ENCODE data around the gene RNLS. TPM values are rescaled to one million over a fixed set of nuclear protein-coding genes. Genes with fewer than 3 reads are reported as not detected.

RNLS gene
- total RNA-seq, 1 experiment from 2014 or later = 8.7 TPM

- TF ChIP-seq GABPB1 (CRISPR knock-in tag; IDR thresholded peaks at IDR 0.05) (no peak), EMX1 (CRISPR knock-in tag; IDR thresholded peaks at IDR 0.05) (no peak), E2F5 (CRISPR knock-in tag; IDR thresholded peaks at IDR 0.05) (no peak), MXD4 (CRISPR knock-in tag; IDR thresholded peaks at IDR 0.05; ENCODE audit: borderline replicate concordance) (no peak), CREB1 (CRISPR knock-in tag; IDR thresholded peaks at IDR 0.05) (no peak), NR3C1 (CRISPR knock-in tag; conservative IDR thresholded peaks at IDR 0.05; ENCODE audit: low read depth) (no peak), TP53 (CRISPR knock-in tag; IDR thresholded peaks at IDR 0.05) (no peak)
- ATAC-seq (peak; percentile 53), DNase-seq (ENCODE audit: low spot score) (no peak)
- Mint-ChIP-seq H3K27me3 (ENCODE audit: low read depth) (no peaks in the 10 kb centered on the region), H3K27ac (no peak overlapping the region), H3K4me3 (no peak overlapping the region), H3K4me1 (peaks cover 43% of the 10 kb centered on the region), H3K9me3 (no peaks in the 10 kb centered on the region), H3K36me3 (no peaks in the 10 kb centered on the region)
- POLR2A ChIA-PET = no interaction called here
- CTCF ChIA-PET = no interaction called here
Measured at GRCh38 chr10:88418871-88419270, 164.2 kb downstream of the RNLS start.

DNA sequence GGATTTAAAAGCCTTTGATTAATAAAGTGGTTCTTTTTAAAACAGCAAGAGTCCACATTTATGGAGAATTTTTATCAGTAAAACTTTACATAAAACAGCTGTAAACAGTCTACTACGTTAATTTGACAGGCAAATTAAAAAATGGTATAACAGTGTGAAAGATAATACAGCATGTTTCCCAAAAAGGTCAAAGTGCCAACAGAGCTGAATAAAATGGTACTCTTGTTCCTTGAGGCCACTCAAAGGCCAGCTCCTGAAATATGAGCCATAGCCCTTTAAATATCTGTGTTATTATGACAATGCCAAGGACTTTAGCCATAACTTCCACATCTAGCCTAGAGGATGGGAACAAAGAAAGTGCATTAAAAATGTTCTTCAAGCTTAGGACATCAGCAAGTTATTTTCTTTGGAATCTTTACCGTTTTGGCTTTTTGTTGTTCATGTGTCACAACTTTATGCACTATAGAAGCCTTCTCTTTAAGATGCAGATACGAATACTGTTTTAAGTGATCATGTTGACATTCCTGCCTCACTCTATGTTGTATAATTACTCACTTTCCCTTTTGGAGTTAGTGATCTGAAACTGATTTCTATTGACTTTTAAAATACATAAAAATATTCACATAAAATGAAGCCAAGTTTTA lies 165.6 kb downstream of the RNLS start:
- CTCF ChIA-PET = no interaction called here
- DNase-seq (ENCODE audit: low spot score) (no peak), ATAC-seq (no peak)
- POLR2A ChIA-PET = interaction anchor here (0.5 to 0.6 kb wide), 2 partner anchors 322 to 809 kb away, joined by 3 to 7 read pairs; no protein-coding TSS in a partner anchor
- H3K27ac Mint-ChIP-seq = no peak overlapping the region
- H3K27me3 Mint-ChIP-seq (ENCODE audit: low read depth) = no peaks in the 10 kb centered on the region
- TF ChIP-seq CBFB (CRISPR knock-in tag; IDR thresholded peaks at IDR 0.05; ENCODE audit: low read depth) (no peak), ZBTB21 (CRISPR knock-in tag; IDR thresholded peaks at IDR 0.05; ENCODE audit: borderline replicate concordance) (no peak), TEAD1 (CRISPR knock-in tag; IDR thresholded peaks at IDR 0.05) (no peak), ZNF317 (CRISPR knock-in tag; IDR thresholded peaks at IDR 0.05; ENCODE audit: borderline replicate concordance, low read depth) (no peak), IRF1 (CRISPR knock-in tag; IDR thresholded peaks at IDR 0.05) (no peak), RORB (CRISPR knock-in tag; IDR thresholded peaks at IDR 0.05) (no peak)
- TF ChIP-seq, protein P1, sequence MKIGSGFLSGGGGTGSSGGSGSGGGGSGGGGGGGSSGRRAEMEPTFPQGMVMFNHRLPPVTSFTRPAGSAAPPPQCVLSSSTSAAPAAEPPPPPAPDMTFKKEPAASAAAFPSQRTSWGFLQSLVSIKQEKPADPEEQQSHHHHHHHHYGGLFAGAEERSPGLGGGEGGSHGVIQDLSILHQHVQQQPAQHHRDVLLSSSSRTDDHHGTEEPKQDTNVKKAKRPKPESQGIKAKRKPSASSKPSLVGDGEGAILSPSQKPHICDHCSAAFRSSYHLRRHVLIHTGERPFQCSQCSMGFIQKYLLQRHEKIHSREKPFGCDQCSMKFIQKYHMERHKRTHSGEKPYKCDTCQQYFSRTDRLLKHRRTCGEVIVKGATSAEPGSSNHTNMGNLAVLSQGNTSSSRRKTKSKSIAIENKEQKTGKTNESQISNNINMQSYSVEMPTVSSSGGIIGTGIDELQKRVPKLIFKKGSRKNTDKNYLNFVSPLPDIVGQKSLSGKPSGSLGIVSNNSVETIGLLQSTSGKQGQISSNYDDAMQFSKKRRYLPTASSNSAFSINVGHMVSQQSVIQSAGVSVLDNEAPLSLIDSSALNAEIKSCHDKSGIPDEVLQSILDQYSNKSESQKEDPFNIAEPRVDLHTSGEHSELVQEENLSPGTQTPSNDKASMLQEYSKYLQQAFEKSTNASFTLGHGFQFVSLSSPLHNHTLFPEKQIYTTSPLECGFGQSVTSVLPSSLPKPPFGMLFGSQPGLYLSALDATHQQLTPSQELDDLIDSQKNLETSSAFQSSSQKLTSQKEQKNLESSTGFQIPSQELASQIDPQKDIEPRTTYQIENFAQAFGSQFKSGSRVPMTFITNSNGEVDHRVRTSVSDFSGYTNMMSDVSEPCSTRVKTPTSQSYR (CRISPR knock-in tag; IDR thresholded peaks at IDR 0.05) = no peak
- H3K9me3 Mint-ChIP-seq = no peaks in the 10 kb centered on the region
- H3K36me3 Mint-ChIP-seq = no peaks in the 10 kb centered on the region
- no peak overlapping the region for H3K4me3 Mint-ChIP-seq
- peaks cover 43% of the 10 kb centered on the region for H3K4me1 Mint-ChIP-seq

GRCh38 chr10:88416801-88417200 lies 166.3 kb downstream of the RNLS start:
- Mint-ChIP-seq H3K4me1 (peaks cover 43% of the 10 kb centered on the region), H3K27ac (no peak overlapping the region), H3K36me3 (no peaks in the 10 kb centered on the region), H3K4me3 (no peak overlapping the region), H3K27me3 (ENCODE audit: low read depth) (no peaks in the 10 kb centered on the region), H3K9me3 (no peaks in the 10 kb centered on the region)
- DNase-seq (ENCODE audit: low spot score) (no peak), ATAC-seq (no peak)
- TF ChIP-seq, protein P2, sequence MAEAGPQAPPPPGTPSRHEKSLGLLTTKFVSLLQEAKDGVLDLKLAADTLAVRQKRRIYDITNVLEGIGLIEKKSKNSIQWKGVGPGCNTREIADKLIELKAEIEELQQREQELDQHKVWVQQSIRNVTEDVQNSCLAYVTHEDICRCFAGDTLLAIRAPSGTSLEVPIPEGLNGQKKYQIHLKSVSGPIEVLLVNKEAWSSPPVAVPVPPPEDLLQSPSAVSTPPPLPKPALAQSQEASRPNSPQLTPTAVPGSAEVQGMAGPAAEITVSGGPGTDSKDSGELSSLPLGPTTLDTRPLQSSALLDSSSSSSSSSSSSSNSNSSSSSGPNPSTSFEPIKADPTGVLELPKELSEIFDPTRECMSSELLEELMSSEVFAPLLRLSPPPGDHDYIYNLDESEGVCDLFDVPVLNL (CRISPR knock-in tag; IDR thresholded peaks at IDR 0.05; ENCODE audit: borderline replicate concordance, low read depth) = no peak
- TF ChIP-seq ETV6 (CRISPR knock-in tag; IDR thresholded peaks at IDR 0.05) = no peak
- TF ChIP-seq, protein P3, sequence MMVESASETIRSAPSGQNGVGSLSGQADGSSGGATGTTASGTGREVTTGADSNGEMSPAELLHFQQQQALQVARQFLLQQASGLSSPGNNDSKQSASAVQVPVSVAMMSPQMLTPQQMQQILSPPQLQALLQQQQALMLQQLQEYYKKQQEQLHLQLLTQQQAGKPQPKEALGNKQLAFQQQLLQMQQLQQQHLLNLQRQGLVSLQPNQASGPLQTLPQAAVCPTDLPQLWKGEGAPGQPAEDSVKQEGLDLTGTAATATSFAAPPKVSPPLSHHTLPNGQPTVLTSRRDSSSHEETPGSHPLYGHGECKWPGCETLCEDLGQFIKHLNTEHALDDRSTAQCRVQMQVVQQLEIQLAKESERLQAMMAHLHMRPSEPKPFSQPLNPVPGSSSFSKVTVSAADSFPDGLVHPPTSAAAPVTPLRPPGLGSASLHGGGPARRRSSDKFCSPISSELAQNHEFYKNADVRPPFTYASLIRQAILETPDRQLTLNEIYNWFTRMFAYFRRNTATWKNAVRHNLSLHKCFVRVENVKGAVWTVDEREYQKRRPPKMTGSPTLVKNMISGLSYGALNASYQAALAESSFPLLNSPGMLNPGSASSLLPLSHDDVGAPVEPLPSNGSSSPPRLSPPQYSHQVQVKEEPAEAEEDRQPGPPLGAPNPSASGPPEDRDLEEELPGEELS (CRISPR knock-in tag; IDR thresholded peaks at IDR 0.05) = no peak
- no peak for TF ChIP-seq SOX15 (CRISPR knock-in tag; IDR thresholded peaks at IDR 0.05)
- TF ChIP-seq, protein P4, sequence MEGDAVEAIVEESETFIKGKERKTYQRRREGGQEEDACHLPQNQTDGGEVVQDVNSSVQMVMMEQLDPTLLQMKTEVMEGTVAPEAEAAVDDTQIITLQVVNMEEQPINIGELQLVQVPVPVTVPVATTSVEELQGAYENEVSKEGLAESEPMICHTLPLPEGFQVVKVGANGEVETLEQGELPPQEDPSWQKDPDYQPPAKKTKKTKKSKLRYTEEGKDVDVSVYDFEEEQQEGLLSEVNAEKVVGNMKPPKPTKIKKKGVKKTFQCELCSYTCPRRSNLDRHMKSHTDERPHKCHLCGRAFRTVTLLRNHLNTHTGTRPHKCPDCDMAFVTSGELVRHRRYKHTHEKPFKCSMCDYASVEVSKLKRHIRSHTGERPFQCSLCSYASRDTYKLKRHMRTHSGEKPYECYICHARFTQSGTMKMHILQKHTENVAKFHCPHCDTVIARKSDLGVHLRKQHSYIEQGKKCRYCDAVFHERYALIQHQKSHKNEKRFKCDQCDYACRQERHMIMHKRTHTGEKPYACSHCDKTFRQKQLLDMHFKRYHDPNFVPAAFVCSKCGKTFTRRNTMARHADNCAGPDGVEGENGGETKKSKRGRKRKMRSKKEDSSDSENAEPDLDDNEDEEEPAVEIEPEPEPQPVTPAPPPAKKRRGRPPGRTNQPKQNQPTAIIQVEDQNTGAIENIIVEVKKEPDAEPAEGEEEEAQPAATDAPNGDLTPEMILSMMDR (IDR thresholded peaks at IDR 0.05) = no peak
- TF ChIP-seq MYBL2 (CRISPR knock-in tag; IDR thresholded peaks at IDR 0.05) = no peak
- no peak for TF ChIP-seq RELA (CRISPR knock-in tag; IDR thresholded peaks at IDR 0.05; ENCODE audit: borderline replicate concordance)
- TF ChIP-seq E2F1 (CRISPR knock-in tag; IDR thresholded peaks at IDR 0.05) = no peak
- CTCF ChIA-PET = no interaction called here
- POLR2A ChIA-PET = interaction anchor here (0.5 kb wide), 1 partner anchor 809 kb away, joined by 7 read pairs; no protein-coding TSS in a partner anchor

Data from WTC11 (cell line).